HK-2 (cell line): Measurements from ENCODE around the gene AIRE.

Experiments used
- DNase-seq: peaks from one replicate; pipeline ENCODE4 v3.0.0-alpha.2; 2018; ENCODE audit not compliant: unreplicated experiment

The AIRE gene

DNA sequence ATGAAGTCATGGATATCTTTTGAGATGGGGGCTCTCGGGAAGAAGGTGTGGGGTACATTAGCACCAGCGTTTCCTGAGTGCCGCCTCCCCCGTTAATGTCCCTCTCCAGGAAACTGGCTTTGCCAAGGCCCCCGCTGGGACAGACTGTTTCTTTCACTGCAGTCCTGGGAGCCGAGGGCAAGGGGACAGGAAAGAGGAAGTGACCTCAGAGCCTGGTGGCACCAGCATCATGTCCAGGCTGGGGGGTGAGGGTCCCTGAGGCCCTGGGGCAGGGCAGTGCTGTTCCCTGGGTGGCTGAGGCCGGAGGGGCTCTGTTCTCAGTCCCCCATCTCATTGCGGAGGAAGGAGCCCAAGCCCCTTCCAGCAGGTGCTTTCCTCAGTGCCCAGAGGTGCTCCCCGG is 20.0 kb downstream of the AIRE start:
- no peak for DNase-seq

DNA sequence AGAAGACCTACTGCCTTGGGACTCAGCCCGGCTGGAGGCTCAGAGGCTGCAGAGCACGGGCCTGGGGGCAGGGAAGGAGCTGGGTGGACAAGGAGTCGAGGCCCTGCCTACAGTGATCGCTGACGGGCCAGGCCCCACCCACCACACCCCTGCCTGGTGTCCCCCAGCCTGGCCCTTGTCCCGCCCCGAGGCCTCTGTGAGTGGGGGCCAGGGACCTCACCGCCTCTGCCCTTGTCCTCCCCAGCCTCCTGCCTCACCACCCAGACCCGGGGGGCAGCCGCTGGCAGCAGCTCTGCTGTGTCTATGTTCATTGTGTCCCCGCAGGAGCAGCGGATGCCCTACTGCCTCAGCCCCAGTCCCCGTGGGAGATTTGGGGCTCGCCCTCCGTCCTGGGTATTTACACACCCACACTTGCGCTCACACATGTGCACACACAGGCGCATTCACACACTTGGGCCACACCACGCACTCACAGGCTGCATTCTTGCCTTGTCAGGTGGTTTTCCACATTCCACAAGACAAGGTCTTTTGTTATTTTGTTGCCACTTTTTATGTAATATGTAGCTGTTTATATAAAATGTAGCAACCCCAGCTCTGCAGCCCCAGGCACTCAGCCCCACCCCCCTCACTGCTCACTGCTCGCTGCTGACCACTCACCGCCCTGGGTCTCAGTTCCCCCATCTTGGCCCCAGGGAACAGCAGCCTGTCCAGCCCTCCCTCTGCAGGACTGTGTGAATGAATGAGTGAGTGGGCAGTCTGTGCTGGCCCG is 21.4 kb downstream of the AIRE start:
- no peak for DNase-seq

DNA sequence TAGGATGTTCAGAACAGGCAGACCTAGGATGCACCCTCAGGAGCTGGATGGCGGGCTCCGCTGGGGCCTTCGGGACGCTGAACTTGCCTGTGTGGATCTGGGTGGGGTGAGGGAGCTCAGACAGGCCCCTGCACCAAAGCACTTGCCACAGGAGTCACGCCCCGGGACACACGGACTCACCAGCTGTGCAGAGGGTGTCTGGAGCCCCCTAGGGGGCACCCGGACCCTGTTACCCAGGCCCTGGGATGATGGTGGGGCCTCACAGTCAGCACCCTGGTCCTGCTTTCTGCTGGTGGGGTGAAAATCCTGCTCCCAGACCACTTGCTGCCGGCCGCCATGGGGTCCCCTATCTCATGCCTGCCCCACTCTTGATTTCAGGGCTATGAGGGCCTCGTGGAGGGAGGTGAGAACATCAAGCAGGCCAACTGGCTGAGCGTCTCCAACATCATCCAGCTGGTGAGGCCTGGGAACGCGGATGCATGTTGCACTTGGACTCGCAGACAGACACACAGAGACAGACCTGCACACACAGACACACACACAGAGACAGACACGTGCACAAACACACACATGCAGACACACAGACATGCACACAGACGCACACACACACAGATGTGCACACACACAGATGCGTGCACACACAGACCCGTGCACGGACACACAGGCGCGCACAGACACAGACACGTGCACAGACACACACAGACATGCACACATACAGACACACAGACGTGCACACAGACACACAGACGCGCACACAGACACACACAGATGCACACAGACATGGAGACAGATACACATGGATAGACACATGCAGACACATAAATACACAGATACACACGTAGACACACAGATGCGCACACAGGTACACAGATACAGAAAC is 25.2 kb downstream of the AIRE start:
- DNase-seq: no peak

DNA sequence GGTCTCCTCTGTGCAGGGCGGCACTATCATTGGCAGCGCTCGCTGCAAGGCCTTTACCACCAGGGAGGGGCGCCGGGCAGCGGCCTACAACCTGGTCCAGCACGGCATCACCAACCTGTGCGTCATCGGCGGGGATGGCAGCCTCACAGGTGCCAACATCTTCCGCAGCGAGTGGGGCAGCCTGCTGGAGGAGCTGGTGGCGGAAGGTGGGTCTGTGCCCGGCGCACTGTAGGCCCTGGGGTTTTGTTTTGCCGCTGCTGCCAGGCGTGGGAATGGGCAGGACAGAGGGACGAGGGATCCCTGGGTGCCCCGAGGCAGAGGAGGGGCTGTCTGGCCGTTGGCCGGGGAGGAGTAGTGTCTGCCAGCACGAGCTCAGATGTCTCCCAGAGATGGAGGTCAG is 26.4 kb downstream of the AIRE start:
- DNase-seq: no peak

DNA sequence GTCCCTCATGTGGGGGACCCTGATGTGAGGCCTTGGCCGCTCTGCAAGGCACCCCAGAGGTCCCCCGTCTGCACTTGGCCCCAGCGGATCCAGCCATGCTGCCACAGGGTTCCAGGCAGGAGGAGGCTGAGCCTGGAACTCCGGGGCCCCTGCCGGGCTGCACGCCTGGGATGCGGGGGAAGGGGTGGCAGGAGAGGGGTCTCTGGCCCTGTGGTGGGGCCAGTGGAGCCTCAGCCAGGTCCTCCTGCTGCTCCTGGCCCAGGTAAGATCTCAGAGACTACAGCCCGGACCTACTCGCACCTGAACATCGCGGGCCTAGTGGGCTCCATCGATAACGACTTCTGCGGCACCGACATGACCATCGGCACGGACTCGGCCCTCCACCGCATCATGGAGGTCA is 27.0 kb downstream of the AIRE start:
- no peak for DNase-seq

DNA sequence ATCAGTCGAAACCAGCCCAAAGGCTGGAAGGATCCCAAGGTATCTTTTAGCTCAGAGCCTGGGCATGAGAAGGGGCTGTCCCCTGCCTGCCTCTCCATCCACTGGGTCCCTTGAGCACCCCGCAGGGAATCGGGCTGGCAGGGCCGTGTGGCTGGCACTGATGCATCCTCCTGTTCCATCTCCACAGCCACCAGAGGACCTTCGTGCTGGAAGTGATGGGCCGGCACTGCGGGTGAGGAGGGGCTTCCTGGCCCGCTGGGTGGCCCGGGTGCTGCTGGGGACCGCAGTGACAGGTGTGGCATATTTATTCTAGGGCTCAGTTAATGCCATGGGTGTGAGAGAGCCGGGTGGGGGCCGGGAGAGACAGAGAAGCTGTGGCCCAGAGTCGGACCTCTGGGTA is 27.8 kb downstream of the AIRE start:
- DNase-seq: no peak

DNA sequence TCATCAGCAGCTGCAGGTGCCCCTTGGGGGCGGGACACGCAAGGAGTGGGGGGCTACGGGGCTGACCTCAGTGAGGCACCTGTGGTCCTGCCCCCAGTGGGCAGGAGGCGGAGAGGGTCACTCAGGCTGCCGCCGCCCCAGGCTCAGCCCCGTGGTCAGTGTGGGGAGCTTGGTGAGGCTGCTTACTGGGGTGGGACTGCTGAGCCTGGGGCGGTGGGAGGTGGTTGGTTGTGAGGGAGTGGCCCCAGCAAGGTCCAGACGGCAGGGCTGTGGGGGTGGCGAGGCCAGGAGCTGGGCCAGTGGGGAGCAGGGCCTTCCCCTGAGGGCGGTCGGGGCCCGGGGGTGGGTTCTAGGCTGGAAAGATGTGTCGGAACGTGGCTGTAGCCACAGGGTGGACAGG is 28.5 kb downstream of the AIRE start:
- no peak for DNase-seq

DNA sequence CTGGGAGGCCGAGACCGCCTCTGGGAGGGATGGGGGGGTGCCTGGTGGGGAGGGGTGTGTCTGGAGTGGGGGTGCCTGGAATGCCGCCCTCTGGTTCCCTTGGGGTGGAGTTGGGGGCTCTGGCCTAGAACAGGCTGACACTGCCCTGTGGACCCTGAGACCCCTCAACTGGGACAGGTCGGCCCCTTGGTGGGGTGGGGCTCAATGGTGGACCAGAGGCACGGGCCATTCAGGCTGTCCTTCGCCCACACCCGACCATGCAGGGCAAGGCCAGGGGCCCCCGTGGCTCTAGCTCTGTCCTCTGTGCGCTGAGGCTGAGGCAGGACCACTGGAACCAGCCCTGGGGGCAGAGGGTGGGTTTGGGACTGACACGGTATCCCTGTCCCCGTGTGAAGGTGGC is 28.9 kb downstream of the AIRE start:
- DNase-seq: no peak

DNA sequence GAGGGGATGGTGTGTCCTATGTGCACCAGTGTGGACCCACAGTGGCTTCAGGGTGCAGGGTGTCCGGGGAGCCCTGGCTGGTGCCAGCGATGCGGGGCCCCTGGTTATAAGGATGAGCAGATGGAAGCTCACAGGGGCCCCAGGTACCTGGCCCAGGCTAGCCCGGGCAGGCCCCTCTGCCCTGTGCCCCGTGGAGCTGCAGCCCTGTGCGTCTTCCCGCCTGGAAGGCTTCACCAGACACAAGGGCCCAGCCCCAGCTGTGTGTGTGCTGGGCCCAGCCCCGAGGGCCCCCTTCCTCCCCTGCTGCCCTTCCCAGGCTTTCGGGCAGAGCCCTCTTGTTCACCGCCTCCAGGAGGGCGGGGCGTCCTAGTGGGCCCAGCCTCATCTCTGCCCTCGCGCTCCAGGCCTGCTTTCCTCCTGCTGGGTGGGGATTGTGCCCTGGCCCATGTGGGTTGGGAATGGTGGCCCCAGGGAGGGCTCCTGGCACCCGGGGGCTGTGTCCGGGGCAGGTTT is 30.1 kb downstream of the AIRE start:
- no peak for DNase-seq

DNA sequence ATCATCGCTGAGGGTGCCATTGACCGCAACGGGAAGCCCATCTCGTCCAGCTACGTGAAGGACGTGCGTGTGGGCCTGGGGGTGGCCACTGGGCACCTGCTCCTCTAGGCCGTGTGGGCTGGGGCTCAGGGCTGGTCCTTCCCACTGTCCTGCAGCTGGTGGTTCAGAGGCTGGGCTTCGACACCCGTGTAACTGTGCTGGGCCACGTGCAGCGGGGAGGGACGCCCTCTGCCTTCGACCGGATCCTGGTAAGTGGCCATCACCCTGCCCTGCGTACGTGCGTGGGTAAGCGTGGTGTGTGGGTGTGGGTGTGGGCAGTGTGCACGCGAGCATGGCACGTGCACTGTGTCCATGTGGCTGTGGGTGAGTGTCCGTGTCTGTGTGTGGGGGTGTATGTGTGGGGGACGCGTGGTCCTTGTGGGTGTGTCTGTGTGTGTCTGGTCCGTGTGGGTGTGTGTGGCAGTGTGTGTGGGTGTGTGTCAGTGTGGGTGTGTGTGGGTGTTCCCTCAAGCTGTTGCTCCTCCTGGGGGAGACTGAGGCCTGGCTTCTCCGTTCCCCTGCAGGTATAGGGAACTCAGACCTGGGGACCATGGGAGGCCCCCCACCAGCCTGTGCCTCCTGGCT is 30.7 kb downstream of the AIRE start:
- no peak for DNase-seq

DNA sequence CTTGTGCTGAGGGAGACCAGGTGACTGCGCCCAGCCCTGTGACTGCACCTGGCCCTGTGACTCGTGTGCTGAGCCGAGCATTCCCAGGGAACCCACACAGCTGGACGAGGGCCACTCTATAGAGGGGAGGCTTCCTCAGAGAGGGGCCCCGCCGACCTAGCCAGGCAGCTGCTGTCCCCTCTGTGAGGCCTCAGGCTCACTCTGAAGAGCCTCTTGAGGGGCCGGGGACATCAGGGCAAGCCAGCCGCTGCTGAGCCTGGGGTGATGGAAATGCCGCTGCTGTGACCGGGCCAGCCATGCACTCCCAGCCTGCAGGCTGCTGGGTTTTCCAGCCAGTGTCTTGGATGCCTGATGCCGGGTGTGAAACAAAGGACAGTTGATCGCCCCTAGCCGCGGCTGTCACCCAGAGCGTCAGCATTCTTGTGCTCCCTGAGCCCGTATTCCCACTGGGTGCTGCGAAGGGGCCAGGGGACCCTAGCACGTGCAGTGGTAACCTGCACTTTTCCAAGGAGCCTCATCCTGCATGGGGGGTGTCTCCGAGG is 31.6 kb downstream of the AIRE start:
- DNase-seq: no peak

DNA sequence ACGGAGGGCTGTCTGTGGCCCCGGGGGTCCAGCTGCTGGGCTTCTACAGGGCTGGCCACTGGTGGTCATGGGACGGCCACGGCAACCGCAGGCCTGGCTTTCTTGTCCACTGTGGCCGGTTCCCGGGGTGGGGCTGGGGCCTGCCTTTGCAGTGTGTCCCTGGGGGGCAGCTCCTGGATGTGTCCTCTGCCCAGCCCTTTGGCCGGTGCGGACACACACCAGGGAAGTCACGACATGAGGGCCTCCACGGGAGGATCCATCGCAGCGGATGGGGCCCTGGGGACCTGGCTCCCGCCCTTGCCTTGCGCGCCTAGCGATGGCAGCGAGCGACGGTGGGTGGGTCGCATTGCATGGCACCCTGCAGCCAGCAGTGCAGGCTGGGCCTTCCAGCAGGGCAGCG is 32.2 kb downstream of the AIRE start:
- DNase-seq: no peak

DNA sequence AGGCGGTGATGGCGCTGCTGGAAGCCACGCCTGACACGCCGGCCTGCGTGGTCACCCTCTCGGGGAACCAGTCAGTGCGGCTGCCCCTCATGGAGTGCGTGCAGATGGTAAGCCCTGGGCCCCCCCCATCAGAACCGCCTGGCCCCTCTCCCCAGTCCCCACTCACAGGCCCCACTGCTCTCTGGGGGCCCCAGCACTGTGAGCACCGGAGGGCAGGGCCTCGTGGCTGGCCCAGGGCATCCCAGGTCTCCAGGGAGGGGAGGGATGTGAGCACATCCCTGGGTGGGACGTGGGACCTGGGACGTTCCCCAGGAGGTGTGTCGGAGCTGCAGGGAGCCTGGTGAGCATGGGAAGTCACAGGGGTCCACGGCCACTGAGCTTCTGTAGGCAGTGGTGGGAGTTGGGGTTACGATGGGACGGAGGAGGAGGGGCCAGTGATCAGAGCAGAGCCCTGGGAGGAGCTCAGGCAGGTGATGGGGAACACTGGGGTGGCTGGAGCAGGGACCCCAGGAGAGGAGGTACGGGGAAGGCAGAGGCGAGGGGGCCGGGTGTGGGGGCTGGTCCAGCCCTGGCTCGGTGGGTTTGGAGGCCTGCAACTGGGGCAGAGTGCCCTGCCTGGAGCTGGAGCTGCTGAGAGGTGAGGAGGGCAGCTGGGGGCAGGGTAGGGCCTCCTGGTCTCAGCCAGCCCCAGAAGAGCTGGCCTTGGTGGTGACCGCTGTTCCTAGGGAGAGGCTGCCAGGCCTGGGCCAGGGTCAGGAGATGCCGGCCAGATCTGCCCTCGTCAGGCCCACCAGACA is 33.0 kb downstream of the AIRE start:
- DNase-seq: no peak

DNA sequence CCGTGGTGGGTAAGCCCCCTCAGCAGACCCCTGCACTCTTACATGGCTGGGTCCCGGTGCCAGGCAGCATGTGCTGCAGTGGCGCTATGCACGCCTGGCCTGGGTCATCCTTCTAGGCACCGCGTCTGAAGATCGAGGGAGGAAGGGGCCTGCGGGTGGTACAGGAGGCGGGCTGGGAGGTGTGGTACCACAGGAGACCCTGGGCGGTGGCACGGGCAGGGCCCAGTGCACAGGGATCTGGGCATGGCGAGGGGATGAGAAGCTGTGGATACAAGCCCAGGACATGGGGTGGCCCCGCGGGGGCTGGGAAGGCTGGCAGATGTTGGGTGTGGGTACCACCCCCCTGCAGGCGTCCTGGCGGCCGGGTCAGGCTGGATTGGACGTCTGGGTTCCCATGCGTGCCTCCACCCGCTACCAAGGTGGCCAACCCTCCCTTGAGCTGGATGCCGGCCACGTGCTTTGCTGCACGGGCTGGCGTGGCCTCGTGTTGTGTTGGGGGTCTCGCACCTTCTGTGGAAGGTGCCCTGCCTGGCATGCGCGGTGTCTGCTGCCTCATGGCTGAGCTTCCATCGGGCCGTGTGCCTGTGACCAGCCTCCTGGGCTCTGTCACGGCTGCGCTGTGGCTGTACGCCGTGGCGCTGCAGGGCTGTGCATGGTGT is 33.9 kb downstream of the AIRE start:
- no peak for DNase-seq

DNA sequence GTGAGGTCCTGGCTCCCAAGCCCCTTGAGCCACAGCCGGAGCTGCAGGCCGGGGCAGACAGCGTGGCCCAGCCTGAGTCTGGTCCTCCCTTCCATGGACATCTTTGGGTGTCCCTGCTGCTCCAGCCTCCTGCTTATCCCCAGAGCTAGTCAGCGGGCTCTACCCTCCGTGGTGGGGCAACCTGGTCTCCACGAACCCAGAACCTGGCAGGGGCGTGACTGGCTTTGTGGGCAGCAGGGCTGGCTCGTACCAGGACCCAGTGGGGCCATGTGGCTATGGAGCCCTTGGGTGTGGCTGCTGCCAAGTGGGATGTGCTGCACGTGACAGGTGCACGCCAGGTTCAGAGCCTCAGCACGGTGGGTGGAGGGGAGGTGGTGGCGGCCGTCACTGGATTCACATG is 35.2 kb downstream of the AIRE start:
- no peak for DNase-seq

DNA sequence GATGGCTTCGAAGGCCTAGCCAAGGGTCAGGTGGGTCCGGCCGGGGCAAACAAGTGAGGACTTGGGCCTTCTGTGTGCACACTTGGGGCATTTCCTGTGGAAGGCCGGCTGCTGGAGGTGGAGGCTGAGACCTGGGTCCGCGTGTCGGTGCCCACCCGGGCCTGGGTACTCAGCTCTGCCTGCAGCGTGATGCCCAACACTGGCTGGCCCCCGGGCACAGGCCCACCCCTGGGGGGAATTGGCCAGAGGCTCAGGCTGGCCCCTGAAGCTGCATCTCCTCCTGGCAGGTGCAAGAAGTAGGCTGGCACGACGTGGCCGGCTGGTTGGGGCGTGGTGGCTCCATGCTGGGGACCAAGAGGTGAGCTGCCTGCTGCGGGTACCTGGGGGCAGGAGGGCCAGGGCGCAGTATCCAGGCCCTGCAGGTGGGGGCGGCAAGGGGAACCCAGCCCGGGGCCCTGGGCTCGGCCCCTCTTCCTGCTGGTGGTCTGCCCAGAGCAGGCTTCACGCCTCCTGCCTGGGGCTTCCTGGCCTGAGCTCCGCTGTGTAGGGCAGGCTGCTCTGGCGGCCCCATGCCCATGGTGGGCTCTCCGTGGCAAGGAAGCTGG is 36.3 kb downstream of the AIRE start:
- DNase-seq: no peak

DNA sequence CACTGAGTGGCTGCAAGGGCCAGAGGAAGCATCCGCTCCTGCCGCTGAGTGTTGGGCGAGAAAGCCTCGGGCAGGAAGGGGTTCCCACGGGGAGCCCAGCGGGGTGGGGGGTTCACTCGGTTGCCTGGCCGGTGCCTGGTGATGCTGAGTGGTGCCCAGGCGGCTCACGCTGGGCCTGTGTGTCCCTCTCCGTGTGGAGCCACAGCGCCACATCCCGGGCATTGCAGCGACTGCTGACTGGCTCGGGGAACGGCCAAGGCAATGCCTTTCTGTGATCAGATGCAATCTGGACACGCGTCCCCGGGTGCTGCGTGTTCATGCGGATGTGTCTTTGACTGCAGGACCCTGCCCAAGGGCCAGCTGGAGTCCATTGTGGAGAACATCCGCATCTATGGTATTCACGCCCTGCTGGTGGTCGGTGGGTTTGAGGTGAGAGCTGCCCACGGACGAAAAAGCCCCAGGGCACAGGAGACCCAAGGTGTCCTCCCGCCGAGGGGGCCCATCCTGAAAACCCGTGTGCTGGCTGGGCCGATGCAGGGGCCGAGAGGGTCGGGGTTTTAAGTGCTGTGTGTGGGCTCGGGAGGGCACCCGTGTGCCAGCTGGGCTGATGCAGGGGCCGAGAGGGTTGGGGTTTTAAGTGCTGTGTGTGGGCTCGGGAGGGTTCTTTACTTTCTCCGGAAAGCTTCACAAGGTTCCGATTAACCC is 37.1 kb downstream of the AIRE start:
- DNase-seq: no peak

DNA sequence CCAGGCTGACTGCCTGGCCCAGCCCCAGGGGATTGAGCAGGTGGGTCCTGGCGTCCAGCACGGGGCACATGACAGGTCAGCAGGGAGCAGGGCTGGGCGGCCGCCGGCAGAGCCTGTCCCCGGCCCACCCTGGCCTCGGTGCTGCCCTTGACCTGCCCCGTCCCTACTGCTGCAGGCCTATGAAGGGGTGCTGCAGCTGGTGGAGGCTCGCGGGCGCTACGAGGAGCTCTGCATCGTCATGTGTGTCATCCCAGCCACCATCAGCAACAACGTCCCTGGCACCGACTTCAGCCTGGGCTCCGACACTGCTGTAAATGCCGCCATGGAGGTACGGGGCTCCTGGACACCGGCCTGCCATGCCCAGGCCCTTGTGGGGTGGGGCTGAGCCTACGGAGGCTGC is 37.9 kb downstream of the AIRE start:
- no peak for DNase-seq

DNA sequence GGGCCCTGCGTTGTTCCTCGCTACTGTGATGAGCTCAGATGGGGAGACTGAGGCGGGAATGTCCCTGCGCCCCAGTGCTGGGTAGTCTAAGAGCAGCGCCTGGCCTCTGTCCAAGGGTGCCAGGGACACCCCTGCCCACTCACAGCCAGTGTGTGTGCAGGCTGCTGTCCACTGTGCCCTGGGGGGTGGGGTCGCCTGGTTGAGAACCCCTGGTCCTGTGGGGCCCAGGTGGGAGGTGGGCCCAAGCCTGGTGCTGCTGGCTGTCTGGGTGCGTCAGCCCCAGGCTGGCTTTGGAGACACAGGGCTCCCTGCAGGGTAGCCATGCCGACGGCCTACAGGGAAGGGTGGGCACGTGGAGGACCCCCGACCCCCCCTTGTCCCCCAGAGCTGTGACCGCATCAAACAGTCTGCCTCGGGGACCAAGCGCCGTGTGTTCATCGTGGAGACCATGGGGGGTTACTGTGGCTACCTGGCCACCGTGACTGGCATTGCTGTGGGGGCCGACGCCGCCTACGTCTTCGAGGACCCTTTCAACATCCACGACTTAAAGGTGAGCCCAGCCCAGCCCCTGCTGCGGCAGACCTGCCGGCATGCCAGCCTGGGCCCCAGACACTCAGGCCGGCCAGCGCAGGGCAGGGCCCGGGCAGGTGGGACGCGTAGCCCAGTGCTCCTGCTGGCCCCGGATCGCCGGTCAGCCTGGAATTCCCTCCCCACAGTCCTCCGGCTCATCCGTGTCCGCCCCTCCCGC is 38.6 kb downstream of the AIRE start:
- DNase-seq: no peak

DNA sequence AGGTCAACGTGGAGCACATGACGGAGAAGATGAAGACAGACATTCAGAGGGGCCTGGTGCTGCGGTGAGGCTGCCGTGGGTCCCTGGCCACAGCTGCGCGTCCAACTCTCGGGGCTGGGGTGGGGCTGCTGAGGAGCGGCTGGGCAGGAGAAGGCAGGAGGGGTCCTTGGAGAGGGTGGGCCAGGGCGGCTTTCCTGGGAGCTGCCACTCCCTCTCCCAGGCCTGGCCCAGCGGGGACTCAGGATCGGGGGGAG is 39.1 kb downstream of the AIRE start:
- DNase-seq: no peak
